A204.1 (cell line): Measurements from ENCODE around the gene PC.

ENCODE experiments used
- FAIRE-seq: peaks from 2 replicates; lab custom pipeline; 2012; peaks lifted over from hg19 to GRCh38; lab: Jason Lieb, UNC

Gene PC

DNA sequence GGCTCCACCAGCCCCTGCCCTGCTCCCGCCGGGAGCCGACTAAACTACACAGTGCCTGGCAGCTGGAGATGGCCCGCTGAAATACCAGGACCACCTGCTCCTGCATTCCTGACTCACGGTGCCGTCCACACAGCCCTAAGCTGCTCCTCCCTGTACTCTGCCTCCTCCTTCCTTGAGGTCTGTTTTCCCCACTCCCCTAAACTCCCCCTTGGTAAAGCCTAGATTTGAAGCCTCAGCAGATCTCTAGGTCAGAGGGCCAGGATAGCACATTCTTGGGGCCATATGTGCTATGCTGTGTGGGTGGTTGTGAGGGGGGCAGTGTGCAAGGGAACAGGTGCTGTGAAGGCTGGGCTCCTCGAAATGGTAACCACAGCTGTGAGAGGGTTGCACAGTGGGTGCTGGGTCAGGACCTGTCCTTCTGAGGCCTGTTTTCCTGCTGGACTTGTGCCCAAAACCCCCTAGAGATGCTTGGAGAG is 91.6 kb downstream of the PC start:
- no peak for FAIRE-seq

DNA sequence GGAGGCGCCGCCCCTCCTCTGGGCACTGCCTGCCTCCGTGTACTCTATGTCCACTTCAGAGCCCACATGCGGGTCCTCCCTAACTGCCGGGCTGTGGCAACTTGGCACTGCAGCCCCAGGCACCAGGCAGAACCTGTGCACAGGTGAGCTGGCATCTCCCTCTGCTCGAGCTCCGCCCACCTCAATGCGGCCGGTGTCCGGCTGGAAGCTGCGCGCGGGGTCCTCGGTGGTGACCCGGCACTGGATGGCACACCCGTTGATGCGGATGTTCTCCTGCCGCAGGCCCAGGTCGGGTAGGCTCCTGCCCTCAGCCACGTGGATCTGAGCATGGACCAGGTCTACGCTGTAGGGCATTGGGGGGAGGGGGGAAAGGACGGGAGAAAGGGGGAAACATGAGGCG is 92.2 kb downstream of the PC start:
- FAIRE-seq: no peak

DNA sequence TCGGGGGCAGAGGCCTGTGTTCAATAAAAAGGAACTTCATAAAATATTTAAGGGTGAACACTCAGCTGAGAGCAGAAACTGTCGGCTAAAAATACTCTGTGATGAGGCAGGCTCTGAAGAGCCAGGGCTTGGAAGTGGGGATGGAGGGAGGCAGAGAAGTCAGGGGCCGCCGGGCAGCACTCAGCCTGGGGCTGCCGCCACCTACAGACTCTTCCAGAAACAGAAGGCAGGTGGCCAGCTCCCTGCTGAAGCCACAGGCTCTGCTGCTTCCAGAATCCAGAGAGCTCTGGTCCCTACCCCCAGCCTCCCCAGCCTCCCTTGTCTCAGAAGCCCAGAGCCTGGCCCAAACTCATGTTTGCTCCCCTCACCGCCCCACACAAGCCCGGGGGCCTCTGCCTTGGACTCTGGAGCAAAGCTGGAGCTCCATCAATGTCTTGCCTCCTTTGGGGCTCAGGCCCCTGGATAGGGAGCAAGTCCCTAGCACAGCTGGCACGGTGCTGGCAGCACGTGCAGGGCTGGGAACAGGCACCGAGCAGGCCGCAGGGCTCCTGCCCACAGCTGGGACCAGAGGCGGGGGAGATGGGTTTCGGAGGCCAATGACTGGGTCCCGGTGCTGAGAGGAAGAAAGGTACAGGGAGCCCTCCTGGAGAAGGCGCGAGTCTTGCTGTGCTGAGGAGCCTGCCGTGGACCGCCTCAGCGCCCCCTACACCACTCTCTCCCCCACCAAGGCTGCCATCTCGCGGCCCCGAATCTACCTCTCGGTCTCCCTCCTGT is 93.1 kb downstream of the PC start:
- FAIRE-seq: no peak

DNA sequence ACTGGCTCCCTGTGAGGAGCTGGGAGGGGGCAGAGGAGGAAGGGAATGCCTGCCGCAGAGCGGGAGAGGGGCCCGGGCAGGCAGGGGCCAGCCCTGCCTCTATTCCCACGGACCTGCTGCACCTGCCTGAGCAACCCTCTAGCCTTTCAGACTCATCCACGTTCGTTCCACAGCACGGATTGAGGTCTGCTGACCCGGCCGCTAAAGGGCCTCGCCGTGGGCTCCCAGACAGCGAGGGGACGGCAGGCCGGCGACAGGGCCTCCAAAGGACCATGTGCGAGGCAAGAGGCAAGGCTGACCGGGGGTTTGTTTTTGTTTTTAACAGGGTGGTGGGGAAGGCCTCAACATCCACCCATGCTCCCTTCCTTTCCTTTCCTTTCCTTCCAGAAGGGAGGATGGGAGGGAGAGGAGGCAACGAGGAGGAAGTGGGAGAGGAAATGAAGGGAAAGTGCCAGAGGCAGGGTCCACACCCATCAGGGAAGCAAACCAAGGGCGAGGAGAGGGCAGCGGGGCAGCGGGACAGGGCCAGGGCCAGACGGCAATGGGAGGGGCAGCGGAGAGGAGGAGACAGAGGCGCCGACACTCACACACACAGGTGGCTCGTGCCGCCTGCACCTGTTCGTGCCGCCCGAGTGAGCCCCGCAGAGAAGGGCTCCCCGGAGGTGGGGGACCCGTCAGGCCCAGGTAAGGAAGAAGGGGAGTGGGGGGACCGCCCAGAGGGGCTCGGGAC is 93.8 kb downstream of the PC start:
- no peak for FAIRE-seq

DNA sequence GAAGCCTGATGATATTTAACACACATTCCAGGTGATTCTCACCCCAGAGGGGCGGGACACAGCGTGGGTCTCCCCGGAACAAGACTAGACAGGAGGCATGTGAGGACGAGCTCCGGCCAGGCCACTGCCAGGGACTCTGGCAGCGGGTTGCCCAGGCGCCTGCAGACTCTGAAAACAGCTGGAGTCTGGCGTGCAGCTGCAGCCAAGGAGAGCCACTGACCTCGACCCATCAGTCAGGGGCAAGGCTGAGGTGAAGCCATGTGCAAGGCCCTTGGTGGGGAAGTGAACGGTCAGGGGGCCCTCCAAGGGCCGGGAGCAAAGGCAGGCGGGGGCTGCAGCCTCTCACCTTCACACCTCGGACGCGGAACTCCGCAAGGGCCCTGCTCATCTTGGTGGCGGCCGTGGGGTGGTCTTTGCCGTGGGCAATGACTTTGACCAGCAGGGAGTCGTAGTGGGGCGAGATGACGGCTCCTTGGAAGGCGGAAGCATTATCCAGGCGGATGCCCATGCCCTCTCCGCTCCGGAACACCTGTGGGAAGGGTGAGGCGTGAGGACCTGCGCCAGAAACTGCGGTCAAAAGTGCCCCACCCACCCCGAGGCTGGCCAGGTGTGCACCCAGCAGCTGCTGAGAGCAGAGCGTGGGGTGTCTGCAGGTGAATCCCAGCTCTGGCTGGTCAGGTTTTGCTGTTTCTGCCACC is 94.6 kb downstream of the PC start:
- FAIRE-seq: no peak

DNA sequence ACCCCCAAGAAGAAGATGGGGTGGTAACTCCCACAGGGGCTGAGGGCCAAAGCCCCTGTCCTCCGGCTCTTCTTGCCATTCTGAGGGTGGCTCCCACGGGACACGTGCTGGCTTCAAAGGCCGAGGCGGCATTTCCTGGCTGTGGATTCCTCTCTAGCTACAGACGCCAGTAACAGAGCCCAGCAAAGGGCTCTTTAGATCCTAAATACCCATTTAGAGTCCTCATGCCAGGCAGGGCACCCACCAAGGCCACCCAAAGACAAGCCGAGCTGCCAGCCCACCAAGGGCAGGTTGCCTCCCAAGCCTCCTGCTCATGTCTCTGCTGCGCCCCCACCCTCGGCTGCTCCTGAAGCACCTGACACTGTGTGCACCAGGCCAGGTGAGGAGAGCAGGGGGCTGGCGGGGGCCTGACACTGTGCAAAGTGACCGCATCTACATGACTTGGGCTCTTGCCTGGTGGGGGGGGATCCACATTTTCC is 95.6 kb downstream of the PC start:
- no peak for FAIRE-seq

DNA sequence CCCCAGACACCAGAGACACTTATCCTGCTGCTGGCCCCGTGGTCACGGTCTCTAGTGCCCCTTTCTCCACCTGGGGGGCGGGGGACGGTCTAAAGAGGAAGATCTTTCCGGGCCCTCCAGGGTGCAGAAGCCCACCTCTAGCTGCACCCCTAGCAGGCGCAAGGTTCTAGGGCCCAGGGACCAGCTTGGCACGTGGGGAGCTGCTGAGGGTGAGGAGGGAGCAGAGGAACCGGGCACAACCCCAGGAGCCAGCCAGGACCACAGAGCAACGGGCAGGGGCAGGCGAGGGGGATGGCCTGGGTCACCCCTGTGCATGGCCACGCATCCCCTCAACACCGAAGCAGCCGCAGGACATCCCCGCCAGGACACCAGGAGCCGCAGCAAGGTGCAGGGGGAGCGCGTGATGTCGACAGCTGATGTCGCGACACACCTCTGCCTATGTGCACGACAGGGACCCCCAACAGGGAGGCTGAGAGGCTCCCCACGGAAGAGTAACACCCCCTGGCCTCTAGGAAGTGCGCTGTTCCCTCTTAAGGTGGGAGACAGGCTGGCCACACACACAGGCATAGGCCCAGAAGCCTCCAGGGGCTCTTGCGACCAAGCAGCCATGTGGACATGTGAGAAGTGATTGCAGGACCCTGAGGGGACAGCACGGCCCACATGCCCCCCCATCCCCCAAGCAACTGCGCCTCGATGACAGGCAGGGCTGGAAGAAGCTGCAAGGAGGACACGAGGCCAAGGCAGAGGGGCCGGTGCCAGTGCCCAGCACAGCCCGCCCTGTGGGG is 96.2 kb downstream of the PC start:
- FAIRE-seq: no peak

DNA sequence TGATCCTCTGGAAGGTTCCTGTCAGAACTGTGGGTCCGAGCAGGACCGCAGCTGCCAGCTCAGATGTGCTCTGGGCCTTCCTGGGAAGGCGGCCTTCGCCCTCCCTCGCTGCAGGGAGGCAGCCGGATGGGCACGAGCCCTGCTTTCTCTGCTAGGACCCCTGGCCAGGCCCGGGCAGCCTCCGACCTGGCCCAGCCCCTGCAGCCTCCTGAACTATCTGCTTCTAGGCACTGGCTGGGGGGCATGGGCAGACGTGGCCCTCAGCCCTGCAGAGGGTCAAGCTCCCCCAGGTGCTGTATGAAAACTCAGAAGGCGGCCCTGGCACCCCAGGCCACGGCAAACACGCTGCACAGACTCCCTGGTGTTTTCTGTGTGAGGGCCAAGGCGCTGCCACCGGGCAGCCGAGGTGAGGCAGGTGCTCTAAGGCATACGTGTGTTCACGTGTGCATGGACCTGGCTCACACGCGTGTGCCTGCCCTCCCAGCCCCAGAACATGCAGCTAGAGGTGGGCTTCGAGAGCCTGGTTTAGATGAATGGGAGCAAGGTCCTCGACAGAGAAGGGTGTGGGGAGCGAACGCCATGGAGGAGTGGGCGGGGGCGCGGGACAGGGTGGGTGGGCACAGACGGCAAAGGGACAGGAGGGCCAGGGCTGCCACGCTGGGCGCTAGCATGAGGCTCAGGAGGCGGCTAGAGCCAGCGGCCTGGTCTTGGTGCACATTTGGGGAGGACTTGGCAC is 97.0 kb downstream of the PC start:
- FAIRE-seq: no peak

DNA sequence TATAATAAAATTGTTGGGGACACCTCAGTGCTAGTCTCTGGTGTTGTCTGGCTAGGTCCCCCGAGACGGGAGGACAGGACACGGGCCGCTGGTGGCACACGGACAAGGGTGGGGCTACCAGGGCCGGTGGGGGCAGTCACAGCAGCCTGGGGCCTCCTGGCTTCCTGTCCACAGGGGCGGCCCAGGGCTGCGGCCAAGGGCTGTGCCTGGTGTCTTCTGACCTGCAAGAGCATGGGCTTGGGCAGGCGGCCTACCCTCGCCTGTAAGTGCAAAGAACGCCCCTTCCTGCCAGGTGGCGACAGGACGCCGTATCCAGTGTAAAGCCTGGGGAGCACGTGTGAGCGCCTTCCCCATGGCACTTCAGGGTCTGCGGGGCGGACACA is 97.7 kb downstream of the PC start:
- FAIRE-seq: no peak

DNA sequence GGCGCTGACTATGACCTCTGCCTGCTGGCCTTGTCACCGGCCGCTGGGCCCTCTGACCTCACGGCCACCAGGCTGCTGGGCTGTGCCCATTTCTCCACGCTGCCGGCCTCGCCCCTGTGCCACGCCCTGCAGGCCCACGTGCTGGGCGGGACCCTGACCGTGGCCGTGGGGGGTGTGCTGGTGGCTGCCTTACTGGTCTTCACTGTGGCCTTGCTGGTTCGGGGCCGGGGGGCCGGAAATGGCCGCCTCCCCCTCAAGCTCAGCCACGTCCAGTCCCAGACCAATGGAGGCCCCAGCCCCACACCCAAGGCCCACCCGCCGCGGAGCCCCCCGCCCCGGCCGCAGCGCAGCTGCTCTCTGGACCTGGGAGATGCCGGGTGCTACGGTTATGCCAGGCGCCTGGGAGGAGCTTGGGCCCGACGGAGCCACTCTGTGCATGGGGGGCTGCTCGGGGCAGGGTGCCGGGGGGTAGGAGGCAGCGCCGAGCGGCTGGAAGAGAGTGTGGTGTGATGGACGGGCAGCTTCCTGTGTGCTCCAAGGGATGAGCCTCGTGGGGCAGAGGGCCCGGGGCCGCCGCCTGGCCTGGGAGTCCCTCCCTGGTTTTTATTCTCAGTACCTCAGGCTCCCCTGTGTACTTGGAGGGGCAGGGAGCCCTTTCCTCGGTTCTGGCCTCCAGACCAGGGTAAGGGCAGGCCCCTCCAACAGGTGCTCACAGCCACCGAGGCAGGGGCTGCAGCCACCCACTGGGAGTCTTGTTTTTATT is 98.3 kb downstream of the PC start:
- no peak for FAIRE-seq

DNA sequence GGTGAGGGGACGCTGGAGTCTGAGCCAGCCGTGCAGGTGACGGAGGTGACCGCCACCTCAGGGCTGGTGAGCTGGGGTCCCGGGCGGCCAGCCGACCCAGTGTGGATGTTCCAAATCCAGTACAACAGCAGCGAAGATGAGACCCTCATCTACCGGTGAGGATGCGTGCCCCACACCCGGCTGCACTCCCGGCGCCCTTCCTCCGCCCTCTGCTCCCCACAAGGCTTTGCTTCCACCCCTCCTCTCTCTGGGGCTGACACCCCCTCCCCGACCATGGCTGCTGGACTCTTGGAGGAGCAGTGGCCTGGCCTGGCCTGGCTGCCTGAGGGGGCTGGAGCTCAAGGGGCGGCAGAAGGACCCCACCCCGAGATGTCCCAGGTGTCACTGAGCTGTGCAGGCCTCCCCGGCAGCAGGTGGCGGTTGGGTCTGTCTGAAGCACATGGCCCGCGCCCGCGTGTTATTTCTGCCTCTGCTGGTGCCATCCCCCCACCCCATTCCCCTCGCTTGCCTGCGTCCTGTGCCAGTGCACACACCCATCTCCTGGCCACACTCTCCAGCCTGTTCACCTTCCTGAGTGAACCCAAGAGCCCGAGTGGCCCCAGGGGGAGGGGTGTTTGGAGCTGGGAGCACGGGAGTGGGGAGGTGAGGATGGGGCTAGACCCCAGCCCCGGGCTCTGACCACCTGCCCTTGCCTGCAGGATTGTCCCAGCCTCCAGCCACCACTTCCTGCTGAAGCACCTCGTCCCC is 99.1 kb downstream of the PC start:
- FAIRE-seq: no peak

DNA sequence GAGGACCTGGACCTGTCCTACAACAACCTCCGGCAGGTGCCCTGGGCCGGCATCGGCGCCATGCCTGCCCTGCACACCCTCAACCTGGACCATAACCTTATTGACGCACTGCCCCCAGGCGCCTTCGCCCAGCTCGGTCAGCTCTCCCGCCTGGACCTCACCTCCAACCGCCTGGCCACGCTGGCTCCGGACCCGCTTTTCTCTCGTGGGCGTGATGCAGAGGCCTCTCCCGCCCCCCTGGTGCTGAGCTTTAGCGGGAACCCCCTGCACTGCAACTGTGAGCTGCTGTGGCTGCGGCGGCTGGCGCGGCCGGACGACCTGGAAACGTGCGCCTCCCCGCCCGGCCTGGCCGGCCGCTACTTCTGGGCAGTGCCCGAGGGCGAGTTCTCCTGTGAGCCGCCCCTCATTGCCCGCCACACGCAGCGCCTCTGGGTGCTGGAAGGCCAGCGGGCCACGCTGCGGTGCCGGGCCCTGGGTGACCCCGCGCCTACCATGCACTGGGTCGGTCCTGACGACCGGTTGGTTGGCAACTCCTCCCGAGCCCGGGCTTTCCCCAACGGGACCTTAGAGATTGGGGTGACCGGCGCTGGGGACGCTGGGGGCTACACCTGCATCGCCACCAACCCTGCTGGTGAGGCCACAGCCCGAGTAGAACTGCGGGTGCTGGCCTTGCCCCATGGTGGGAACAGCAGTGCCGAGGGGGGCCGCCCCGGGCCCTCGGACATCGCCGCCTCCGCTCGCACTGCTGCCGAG is 99.8 kb downstream of the PC start:
- no peak for FAIRE-seq

DNA sequence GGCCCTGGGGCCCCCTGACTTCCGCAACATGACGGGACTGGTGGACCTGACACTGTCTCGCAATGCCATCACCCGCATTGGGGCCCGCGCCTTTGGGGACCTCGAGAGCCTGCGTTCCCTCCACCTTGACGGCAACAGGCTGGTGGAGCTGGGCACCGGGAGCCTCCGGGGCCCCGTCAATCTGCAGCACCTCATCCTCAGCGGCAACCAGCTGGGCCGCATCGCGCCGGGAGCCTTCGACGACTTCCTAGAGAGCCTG is 100.3 kb downstream of the PC start:
- FAIRE-seq: no peak

DNA sequence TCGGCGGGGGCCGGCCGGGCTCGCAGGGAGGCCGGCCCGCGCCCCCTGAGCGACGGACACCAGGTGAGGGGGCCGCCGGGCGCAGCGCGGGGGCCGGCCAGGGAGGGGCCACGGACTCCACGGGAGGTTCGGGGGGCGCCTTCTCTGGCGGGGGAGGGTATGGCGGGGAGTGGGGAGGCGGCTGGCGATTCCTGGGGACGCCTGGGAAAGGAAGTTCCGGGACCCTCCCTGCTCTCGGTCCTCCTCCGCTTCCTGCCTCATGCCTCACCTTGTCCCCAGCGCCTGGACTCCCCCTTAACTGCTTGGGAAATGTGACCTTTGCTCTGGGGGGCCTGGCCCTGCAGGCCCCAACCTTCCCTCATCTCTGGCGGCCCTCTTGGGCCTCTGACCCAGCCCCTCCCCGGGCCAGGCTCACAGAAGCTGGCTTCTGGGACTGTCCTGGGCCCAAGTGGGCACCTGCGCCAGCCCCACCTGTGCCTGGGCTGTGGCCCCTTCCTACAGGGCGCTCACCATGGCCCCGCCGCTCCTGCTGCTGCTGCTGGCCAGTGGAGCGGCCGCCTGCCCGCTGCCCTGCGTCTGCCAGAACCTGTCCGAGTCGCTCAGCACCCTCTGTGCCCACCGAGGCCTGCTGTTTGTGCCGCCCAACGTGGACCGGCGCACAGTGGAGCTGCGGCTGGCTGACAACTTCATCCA is 100.8 kb downstream of the PC start:
- no peak for FAIRE-seq

DNA sequence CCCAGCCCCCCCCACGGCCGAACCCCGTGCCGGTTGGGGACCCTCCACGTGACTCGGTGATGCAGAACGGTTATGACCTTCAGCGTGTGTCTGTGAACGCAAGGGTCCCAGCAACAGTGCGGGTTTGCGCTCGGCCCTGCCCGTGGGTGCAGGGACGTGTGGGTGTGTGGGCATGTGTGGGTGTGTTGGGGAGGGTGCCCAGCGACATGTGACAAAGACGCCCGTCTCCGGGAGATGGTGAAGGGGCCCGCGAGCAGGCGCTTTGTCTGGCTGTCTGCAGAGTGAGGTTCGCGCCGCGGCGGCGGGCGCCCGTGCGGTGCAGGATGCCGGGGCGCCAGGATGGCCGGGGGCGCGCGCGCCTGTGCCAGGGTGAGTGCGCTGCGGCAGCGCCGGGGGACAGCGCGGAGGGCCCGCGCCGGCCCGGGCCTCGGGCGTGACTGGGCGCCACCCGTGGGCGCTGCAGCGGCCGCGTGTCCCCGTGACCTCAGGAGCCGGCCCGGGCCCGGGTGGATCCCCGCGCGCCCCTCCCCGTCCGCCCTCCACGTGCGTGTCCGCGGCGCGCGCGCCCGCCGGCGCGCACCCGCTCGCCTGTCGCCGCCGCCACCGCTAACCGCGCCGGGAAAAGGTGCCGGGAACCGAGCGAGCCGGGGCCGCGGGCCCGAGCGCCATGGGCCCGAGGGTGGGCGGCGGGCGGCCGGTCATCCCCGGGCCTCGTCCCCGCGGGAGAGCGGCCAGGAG is 101.5 kb downstream of the PC start, which contains the start of gene LRFN4:
TSS of gene LRFN4 (plus strand) at position 569 of the 738 bp plus-strand sequence. CDS start 681 bp downstream, outside the sequence.
- FAIRE-seq: no peak

DNA sequence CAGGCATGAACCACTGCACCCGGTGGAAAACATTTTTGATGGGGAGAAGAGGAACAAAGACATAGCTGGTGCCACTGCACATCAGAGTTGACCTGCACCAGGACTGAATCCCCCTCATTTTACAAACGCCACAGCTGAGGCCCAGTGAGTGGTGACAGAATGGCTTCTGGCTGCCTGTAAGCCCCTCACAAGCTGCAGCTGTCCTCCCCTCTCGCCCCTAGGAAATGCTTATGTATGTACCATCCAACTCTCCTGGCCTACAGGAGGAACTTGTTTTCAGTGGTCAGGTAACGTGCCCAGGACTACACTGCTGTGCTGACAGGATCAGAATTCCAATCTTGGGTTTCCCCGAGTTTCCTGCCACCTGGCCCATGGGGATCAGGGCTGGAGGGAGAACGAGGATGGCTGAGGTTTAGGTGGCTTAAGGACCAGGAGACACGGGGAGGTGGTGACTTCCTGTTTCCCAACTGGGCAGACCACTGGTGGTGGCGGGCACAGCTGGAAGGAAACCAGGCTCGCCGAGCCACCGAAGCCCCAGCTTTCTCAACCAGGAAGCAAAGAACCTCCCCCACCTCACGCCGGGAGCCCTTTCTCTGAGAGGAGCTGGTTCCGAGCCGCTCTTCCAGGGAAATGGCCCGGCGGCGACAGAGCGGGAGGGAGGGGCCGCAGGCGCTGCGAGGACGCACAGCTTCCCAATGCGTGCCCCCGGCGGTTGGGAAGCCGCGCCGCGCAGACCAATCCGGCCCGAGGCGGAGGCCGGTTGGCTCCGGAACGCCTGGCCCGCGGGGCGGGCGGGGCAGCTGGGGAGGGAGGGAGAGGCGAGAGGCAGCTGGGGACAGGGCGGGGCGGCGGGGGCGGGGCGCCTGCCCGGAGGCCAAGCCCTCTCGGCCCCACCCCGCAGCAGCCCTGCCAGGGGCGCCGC is 102.3 kb downstream of the PC start:
- no peak for FAIRE-seq

DNA sequence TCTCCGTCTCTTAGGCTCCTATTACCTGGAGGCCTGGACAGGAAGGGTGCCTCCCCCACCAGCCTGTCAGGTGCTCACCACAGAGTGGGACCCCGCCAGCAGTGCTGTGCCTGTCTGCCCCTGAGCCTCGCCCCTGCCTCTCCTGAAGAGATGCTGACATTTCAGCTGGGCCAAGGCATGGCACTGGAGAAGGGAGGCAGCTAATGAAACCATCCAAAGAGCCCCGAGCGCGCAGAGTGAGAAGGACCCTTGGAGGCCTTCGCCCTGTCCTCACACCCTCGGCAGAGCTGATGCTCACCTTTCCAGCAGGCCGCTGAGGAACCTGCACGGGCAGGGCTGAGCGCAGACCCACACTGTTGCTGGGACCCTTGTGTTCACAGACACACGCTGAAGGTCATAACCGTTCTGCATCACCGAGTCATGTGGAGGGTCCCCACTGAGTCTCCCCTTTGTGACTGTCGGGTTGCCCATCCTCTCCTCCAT is 103.4 kb downstream of the PC start:
- FAIRE-seq: no peak
